Measurements from ENCODE around the gene TBC1D17. TPM values are rescaled to one million over a fixed set of nuclear protein-coding genes. Genes with fewer than 3 reads are reported as not detected.

The TBC1D17 gene
- total and polyA plus RNA-seq, 10 donors, result 20.8 to 53.5 (median 36.6) TPM

GRCh38 chr19:49906879-49907564 lies 29.5 kb downstream of the TBC1D17 start:
- peaks cover 12 to 68% (median 41%) of the 10 kb centered on the region in 6 donors for H3K4me1 ChIP-seq
- DNase-seq, result no peak
- peak overlapping the region in 1 of 8 donors; percentile 46 for H3K27ac ChIP-seq
- H3K36me3 ChIP-seq, result peaks cover 0 to 58% (median 20%) of the 10 kb centered on the region in 6 donors
- H3K4me3 ChIP-seq, result no peak overlapping the region
- intact Hi-C loops (cut with DNase I; ENCODE audit: low total_unique reads), result no loop called here
- H3K27me3 ChIP-seq (replicated peaks in 1 of 7), result no peaks in the 10 kb centered on the region
- 85 to 91% (median 89%) methylated on average over 16 of the region's 16 CpGs for WGBS, 5 donors
- TF ChIP-seq POLR2AphosphoS5 (IDR thresholded peaks at IDR 0.05) (peak in 1 of 3 donors; percentile 5), CTCF (IDR thresholded peaks at IDR 0.05 in 8 of 11, conservative IDR thresholded peaks at IDR 0.05 in 3 of 11) (no peak)
- H3K9me3 ChIP-seq, result no peaks in the 10 kb centered on the region

GRCh38 chr19:49907745-49908446 lies 30.4 kb downstream of the TBC1D17 start:
- peak overlapping the region in 2 of 8 donors; percentile 11 to 53 for H3K27ac ChIP-seq
- intact Hi-C loops (cut with DNase I; ENCODE audit: low total_unique reads), result no loop called here
- DNase-seq, result no peak
- TF ChIP-seq POLR2AphosphoS5 (IDR thresholded peaks at IDR 0.05) (peak; percentile 23 to 43 (median 24)), CTCF (IDR thresholded peaks at IDR 0.05 in 8 of 11, conservative IDR thresholded peaks at IDR 0.05 in 3 of 11) (no peak)
- no peaks in the 10 kb centered on the region for H3K9me3 ChIP-seq
- no peaks in the 10 kb centered on the region for H3K27me3 ChIP-seq (replicated peaks in 1 of 7)
- 84 to 92% (median 90%) methylated on average over 17 to 23 of the region's 23 CpGs for WGBS, 5 donors
- H3K4me1 ChIP-seq, result peaks cover 16 to 76% (median 49%) of the 10 kb centered on the region in 6 donors
- H3K36me3 ChIP-seq, result peaks cover 0 to 67% (median 21%) of the 10 kb centered on the region in 6 donors
- H3K4me3 ChIP-seq, result no peak overlapping the region

GRCh38 chr19:49908480-49909420 lies 31.2 kb downstream of the TBC1D17 start:
- WGBS, 5 donors, result 94 to 99% (median 96%) methylated on average over 37 of the region's 37 CpGs
- DNase-seq, result no peak
- no peaks in the 10 kb centered on the region for H3K27me3 ChIP-seq (replicated peaks in 1 of 7)
- no peaks in the 10 kb centered on the region for H3K9me3 ChIP-seq
- H3K36me3 ChIP-seq, result peaks cover 0 to 75% (median 29%) of the 10 kb centered on the region in 6 donors
- H3K4me3 ChIP-seq, result no peak overlapping the region
- peak overlapping the region in 1 of 8 donors; percentile 53 for H3K27ac ChIP-seq
- TF ChIP-seq POLR2A (IDR thresholded peaks at IDR 0.05) (no peak), CTCF (IDR thresholded peaks at IDR 0.05 in 8 of 11, conservative IDR thresholded peaks at IDR 0.05 in 3 of 11) (no peak), POLR2AphosphoS5 (IDR thresholded peaks at IDR 0.05) (peak in 1 of 3 donors; percentile 42)
- intact Hi-C loops (cut with DNase I; ENCODE audit: low total_unique reads), result no loop called here
- H3K4me1 ChIP-seq, result peaks cover 20 to 85% (median 52%) of the 10 kb centered on the region in 6 donors
